GM12892 (cell line): Measurements from ENCODE around the gene RINT1.
"Not testable (repeated sequence)": the region's sequence is repeated elsewhere in the genome, so short reads cannot be mapped to it uniquely, and the experiment has no call there.

ENCODE experiments used
- POLR2AphosphoS5 ChIP-seq: IDR thresholded peaks from 2 replicates; pipeline ENCODE4 v1.6.1; 2011; ENCODE audit warnings: low read depth, low read length, control low read depth
- TAF1 ChIP-seq: IDR thresholded peaks from 2 replicates; pipeline ENCODE4 v1.6.1; 2011; ENCODE audit warnings: low read depth, mild to moderate bottlenecking, control low read depth, low read length, borderline replicate concordance

GRCh38 chr7:105527737-105528136 lies 4.3 kb upstream of the RINT1 start:
- not testable (repeated sequence) for TF ChIP-seq POLR2AphosphoS5, TAF1
